Measurements from ENCODE around the gene CA10.

Gene CA10

GRCh38 chr17:51668155-51668962 lies 490.2 kb downstream of the CA10 start:
- DNase-seq, result no peak

GRCh38 chr17:51667706-51668083 lies 490.8 kb downstream of the CA10 start:
- DNase-seq, result no peak

- DNase-seq, result no peak
These were observed 491.4 kb downstream of the CA10 start for GRCh38 chr17:51666971-51667705.

GRCh38 chr17:51662204-51663056 lies 496.1 kb downstream of the CA10 start:
- DNase-seq, result no peak

GRCh38 chr17:51661403-51661802 lies 497.1 kb downstream of the CA10 start:
- no peak for DNase-seq

- no peak for DNase-seq
These were observed 498.2 kb downstream of the CA10 start for GRCh38 chr17:51660266-51660665.

GRCh38 chr17:51657224-51657623 lies 501.3 kb downstream of the CA10 start:
- no peak for DNase-seq

GRCh38 chr17:51653878-51654277 lies 504.6 kb downstream of the CA10 start:
- no peak for DNase-seq

- DNase-seq, result no peak
These were observed 506.0 kb downstream of the CA10 start for GRCh38 chr17:51652529-51652928.

GRCh38 chr17:51651513-51652298 lies 506.8 kb downstream of the CA10 start:
- no peak for DNase-seq

- no peak for DNase-seq
These were observed 507.7 kb downstream of the CA10 start for GRCh38 chr17:51650772-51651171.

GRCh38 chr17:51650202-51650601 lies 508.3 kb downstream of the CA10 start:
- no peak for DNase-seq

- DNase-seq, result no peak
These were observed 510.7 kb downstream of the CA10 start for GRCh38 chr17:51647826-51648225.

- no peak for DNase-seq
These were observed 511.4 kb downstream of the CA10 start for GRCh38 chr17:51647067-51647466.

GRCh38 chr17:51646539-51646938 lies 512.0 kb downstream of the CA10 start:
- no peak for DNase-seq

- no peak for DNase-seq
These were observed 513.5 kb downstream of the CA10 start for GRCh38 chr17:51645056-51645455.

- no peak for DNase-seq
These were observed 514.6 kb downstream of the CA10 start for GRCh38 chr17:51643702-51644490.

- no peak for DNase-seq
These were observed 516.5 kb downstream of the CA10 start for GRCh38 chr17:51642029-51642428.

- peak; percentile 7 for DNase-seq
These were observed 518.3 kb downstream of the CA10 start for GRCh38 chr17:51640108-51640622.

GRCh38 chr17:51638971-51639370 lies 519.5 kb downstream of the CA10 start:
- DNase-seq, result no peak

GRCh38 chr17:51636291-51636690 lies 522.2 kb downstream of the CA10 start:
- no peak for DNase-seq

All from RPMI8226 (cell line).